ENCODE results near the gene RRBP1. TPM values are rescaled to one million over a fixed set of nuclear protein-coding genes. Genes with fewer than 3 reads are reported as not detected.
A peak's percentile ranks its signal among the peaks of the same experiment; 100 is the strongest.

RRBP1 gene
- total RNA-seq, 3 donors from 2014 or later: 49.8 to 92.4 (median 78.0) TPM

DNA sequence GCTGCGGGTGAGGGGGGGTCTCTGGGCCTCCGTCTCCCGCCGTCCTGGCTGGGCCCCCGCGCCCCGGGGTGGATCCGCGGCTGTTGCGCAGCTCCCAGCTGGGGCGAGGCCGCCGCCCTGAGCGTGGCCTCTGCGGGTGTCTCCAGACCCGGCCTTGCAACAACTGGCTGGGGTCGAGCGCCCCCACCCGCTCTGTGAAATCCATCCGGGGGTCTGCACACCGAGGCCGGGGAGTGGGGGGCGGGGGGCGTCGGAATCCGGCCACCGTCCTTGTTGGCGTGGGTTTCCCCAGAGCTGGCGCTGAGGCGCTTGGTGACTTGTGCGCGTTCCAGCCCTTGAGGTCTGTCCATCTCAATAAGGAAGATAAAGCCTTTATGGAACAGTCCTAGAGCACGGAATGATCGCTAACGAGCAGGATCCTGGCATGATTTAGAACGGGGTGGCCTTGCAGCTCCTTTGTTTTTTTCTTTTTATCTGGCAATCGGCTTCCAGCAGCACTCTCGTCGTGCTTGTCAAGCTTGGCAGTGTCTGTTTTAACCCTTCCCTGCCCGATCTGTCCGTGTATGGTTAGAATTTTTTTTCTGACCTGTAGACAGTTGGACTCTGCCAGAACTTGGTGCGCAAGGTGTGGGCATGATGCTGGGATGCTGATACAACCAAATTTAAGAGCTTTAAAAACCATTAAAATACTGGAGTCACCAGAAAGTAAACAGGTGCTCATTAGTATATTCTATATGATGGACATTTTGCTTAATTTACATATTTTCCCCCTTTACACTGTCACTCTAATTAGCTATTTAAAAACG lies 111.5 kb downstream of the RRBP1 start:
- H3K9me3 ChIP-seq: no peaks in the 10 kb centered on the region
- H3K36me3 ChIP-seq: no peaks in the 10 kb centered on the region
- H3K27ac ChIP-seq: peak overlapping the region; percentile 100
- peaks cover 0 to 13% of the 10 kb centered on the region in 2 donors for H3K4me1 ChIP-seq
- peak overlapping the region; percentile 88 to 100 (median 95) for H3K4me3 ChIP-seq
- TF ChIP-seq, protein P1, sequence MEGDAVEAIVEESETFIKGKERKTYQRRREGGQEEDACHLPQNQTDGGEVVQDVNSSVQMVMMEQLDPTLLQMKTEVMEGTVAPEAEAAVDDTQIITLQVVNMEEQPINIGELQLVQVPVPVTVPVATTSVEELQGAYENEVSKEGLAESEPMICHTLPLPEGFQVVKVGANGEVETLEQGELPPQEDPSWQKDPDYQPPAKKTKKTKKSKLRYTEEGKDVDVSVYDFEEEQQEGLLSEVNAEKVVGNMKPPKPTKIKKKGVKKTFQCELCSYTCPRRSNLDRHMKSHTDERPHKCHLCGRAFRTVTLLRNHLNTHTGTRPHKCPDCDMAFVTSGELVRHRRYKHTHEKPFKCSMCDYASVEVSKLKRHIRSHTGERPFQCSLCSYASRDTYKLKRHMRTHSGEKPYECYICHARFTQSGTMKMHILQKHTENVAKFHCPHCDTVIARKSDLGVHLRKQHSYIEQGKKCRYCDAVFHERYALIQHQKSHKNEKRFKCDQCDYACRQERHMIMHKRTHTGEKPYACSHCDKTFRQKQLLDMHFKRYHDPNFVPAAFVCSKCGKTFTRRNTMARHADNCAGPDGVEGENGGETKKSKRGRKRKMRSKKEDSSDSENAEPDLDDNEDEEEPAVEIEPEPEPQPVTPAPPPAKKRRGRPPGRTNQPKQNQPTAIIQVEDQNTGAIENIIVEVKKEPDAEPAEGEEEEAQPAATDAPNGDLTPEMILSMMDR (IDR thresholded peaks at IDR 0.05): no peak
- peak in 1 of 3 donors; percentile 27 for TF ChIP-seq POLR2AphosphoS5 (IDR thresholded peaks at IDR 0.05)
- intact Hi-C loops (cut with DNase I; ENCODE audit: low total_unique reads): no loop called here
- no peaks in the 10 kb centered on the region for H3K27me3 ChIP-seq
- peak; percentile 46 to 58 for DNase-seq (ENCODE audit: low spot score in 2 of 2)

DNA sequence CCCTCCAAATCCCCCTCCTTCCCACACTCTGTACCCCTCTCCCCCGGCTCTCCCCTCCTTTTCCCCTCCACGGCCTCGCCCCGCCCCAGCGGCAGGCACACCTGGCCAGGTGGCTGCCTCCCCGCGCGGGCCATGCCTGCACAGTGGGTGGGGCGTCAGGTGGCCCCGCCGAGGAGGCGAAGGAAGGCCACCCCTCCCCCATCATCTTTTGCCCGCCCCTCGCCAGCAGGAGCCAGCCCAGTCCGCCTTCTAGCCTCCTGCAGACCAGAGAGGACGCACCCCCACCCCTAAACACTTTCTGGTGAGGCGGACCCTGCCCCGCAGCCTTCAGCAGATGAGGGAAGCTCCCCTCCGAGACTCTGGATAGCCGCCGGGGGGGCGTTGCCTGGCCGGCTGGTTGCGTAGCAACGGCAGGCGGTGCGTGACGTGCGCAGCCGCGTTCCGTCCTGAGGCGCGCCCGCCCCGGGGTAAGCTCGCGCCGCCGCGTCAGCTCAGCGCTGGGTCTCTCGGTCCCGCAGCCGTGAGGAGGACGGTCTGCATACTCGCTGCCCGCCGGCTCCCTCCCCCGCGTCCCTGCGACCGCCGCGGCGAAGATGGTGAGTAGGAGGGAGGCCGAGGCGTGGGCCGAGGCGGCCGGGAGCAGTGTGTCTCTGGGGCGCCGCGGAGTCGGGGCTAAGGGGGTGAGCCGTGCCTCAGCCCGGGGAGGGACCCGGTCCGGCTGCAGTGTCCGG lies 112.3 kb downstream of the RRBP1 start, which contains the start of gene DSTN:
TSS of gene DSTN (plus strand) at position 460 of the 731 bp plus-strand sequence. CDS start at position 594, 134 bp downstream.
- H3K36me3 ChIP-seq: no peaks in the 10 kb centered on the region
- peak; percentile 93 to 94 for DNase-seq (ENCODE audit: low spot score in 2 of 2)
- peak within 1 kb of the TSS; percentile 88 to 100 (median 95) for H3K4me3 ChIP-seq
- no peaks in the 10 kb centered on the region for H3K9me3 ChIP-seq
- H3K27me3 ChIP-seq: no peaks in the 10 kb centered on the region
- TF ChIP-seq POLR2A (IDR thresholded peaks at IDR 0.05) (peak; percentile 89), POLR2AphosphoS5 (IDR thresholded peaks at IDR 0.05) (peak; percentile 90 to 98 (median 95))
- TF ChIP-seq, protein P1 (IDR thresholded peaks at IDR 0.05): no peak
- peaks cover 0 to 13% of the 10 kb centered on the region in 2 donors for H3K4me1 ChIP-seq
- intact Hi-C loops (cut with DNase I; ENCODE audit: low total_unique reads): no loop called here
- peak within 1 kb of the TSS; percentile 100 for H3K27ac ChIP-seq

DNA sequence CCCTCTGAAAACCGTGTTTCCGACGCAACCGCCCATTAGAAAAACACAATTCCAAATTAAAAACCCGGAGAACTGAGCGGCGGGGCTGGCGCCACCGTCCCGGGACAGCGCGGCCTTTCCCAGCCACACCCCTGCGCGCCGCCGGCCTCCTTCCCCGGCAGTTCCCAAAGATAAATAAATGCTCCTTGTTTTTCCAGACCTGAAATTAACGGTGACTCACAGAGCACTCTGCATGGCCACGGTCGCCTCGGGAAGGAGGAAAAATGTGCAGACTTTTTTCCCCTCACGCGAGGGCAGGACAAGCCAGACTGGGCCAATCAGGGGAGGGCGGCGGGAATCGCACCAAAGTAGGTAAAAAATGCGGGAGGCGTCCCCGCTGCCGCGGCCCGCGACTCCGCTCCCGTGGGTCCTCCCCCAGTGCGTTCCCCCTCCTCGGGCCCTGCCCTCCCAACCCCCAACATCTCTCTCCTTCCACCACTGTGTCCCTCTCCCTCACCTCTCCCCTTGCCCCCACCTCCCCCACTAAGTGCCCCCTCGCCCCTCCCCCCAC lies 113.0 kb downstream of the RRBP1 start:
- Histone ChIP-seq H3K4me1 (peaks cover 0 to 13% of the 10 kb centered on the region in 2 donors), H3K4me3 (peak overlapping the region; percentile 88 to 100 (median 95)), H3K27me3 (no peaks in the 10 kb centered on the region), H3K9me3 (no peaks in the 10 kb centered on the region), H3K27ac (peak overlapping the region; percentile 100), H3K36me3 (no peaks in the 10 kb centered on the region)
- intact Hi-C loops (cut with DNase I; ENCODE audit: low total_unique reads): no loop called here
- peak; percentile 92 to 96 for DNase-seq (ENCODE audit: low spot score in 2 of 2)
- TF ChIP-seq, protein P1 (IDR thresholded peaks at IDR 0.05): peak in 1 of 3 donors; percentile 7
- peak; percentile 84 to 95 (median 93) for TF ChIP-seq POLR2AphosphoS5 (IDR thresholded peaks at IDR 0.05)
- peak; percentile 84 for TF ChIP-seq POLR2A (IDR thresholded peaks at IDR 0.05)

DNA sequence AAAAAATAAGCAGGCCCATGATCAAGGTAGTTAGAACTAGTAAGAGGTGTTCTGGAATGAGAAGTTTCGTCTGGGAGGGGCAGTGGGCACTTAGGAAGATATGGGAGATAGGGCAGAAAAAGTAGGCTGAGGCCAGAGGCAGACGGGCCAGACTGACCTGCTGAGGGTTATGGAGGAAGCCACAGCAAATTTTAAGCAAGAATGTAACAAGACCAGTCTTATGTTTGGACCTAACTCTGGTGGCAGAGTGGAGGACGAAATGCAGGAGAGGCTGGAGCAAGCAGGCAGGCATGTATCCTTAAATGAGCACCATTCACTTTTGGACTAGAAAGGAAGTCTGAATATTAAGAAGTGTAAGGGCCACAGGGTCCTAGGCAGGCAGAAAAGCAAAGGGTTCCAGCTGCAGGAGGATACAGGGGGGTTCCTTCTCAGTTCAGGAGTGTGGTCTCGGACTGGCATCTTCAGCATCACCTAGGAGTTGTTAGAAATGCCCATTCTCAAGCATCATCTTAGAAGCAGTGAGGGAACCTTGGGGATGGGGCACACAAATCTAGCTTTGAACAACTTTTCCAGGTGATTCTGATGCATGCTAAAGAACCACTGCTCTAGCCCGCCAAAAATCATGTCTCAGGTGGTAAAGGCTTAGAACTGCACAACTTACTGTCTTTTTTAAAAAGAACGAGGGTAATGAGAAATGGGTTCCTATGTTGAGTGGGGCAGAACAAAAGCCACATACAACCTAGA lies 113.8 kb downstream of the RRBP1 start:
- no peaks in the 10 kb centered on the region for H3K27me3 ChIP-seq
- H3K36me3 ChIP-seq: no peaks in the 10 kb centered on the region
- H3K4me1 ChIP-seq: peaks cover 0 to 13% of the 10 kb centered on the region in 2 donors
- peak overlapping the region; percentile 88 to 100 (median 95) for H3K4me3 ChIP-seq
- peak overlapping the region; percentile 100 for H3K27ac ChIP-seq
- TF ChIP-seq, protein P1 (IDR thresholded peaks at IDR 0.05): peak in 1 of 3 donors; percentile 18
- TF ChIP-seq POLR2A (IDR thresholded peaks at IDR 0.05): no peak
- no peaks in the 10 kb centered on the region for H3K9me3 ChIP-seq
- intact Hi-C loops (cut with DNase I; ENCODE audit: low total_unique reads): no loop called here
- no peak for DNase-seq (ENCODE audit: low spot score in 2 of 2)

Data from breast epithelium (tissue), 4 donors.